ENCODE data around the gene CDC42EP3.

CDC42EP3 gene

DNA sequence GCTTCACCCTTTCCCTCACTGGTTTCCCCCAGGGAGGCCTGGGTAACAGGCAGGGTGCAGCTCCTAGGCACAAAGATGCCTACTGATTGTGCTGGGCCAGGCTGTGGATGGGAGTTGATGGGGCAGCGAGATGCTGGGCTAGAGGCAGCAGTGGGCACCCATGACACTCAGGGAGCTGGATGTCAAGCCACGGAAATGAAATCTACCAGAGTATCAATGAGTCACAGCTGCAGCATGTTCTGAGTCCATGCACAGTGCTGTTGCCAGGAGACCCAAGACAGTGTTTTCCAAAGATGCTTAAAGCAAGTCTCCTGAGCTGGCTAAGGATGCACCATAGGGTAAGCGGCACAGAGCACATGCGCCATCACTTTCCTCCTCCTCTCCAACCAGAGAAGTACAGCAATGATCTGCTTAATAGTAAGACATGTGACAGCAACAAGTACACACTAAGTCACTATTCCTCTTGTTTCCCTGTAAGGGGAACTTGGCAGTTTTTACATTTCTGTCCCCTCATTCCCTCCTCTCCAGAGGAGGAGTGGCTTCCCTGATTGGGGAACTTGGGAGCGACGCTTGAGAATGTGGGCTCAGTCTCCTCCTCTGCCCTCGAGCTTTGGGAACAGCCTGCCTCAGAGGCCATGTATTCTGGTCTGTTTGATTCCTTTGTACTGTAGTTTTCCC, 57.2 kb downstream of the CDC42EP3 start:
- DNase-seq, result peak; percentile 22

DNA sequence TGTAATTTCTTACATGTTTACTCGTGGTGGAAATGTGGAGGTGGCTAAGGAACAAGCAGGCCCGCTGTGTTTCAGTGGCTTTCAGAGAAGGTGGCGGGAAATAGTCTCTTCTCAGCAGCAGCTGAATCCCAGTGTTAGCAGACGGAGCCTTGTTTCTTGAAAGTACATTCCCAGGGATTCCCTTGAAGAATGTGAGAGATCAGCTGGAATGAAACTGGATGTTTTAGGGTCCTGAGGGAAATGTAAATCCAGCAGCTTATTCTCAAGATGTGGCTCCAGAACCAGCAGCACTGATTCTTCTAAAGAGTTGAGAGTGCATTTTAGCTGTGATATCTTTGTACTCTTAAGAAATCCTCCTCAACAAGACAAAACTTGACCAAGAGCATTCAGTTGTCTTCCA, 59.1 kb downstream of the CDC42EP3 start:
- no peak for DNase-seq

DNA sequence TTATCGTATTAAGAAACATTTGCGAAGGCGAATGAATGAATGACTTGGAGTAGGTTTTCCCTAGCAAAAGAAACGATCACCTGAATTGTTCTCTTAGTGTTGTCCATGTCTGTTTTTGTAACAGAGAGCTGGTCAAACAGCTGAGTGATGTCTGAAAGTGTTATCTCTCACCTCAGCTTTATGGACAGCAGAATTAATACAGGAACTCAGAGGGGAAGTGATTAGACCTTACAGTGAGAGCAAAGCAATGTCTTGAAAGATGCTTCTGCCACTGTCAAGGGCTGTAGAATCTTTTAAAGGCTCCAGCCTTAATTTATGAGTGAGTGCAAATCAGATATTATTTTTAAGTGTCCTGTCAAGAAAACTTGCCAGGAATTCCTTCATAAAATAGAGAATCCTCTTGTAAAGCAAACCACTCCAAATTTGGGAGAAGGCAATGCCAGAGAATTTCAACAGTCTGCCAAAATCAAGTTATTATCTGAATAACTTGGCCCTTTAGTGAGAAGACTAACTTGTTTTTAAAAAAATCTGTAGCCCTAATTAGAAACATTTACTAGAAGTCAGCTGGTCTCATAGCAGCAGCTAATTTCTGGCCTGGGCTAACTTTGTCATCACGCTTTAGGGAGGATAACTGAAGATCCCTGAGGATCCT, 60.7 kb downstream of the CDC42EP3 start:
- no peak for DNase-seq

DNA sequence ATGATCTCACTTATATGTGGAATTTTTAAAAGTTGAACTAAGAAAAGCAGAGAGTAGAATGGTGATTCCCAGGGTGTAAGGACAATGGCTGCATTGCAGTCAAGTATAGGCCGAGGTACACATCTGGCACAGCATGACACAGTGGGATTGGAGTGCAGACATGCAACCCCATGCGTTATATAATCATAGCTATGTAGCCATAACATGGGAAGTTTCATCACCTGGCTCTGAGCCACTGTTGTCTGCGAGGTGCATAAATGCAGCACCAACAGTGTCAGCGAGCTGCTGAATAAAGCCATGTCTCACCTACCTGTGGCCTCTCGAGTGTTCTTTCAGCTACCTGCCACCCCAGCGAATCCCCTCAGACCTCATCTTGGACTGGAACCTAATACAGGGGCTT, 61.7 kb downstream of the CDC42EP3 start:
- no peak for DNase-seq

DNA sequence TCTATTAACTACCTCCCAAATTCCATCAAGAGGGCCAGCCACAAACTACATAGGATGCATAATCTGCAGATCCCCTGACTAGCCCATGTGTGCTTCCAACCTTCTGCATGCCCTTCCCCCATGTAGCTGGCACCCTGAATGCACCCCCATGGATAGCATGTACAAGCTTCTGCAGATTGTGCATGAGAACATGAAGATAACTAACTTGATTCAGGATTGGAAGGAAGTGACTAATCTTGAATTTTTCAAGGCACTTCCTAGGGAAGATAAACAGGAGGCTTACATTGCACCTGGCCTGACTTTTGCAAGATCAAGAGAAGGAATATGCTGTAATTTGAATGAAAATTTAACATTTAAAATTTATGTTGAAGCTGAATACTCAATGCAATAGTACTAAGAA, 66.7 kb downstream of the CDC42EP3 start:
- DNase-seq, result no peak

DNA sequence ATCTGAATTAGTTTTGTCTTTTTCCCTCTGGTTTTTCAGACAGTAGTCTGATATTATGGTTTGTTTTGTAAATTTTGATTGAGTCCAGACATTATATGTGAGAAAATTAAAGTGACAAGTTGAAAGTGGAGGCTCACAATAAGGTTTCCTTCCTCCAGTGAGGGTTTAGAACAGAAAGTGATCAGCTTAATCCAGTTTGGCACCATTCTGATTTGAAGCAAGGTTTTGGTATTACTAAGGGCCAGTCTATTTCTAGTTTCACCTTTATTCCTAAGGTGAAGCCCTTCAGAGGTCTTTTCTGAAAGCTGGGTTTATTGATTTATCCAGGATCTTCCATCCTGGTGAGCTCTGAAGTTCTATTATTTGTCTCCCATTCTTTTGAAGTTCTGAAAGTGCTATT, 68.7 kb downstream of the CDC42EP3 start:
- DNase-seq, result no peak

DNA sequence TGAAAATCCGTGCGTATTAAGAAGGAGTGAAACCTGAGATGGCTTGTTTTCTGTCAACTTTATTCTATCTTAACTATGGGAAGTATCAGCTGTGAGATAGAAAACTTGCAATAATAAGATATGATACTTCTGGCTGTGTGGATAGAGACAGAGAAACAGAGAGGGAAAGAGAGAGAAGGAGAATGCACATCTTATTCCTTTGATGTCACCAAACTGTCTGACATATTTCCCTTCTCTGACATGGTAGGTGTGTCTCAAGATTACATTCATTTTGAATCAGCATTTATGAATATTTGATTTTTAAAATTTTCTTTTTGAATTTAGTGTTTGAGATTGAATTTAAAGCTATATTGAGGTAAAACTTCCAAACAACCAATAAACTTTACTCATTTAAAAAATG, 69.4 kb downstream of the CDC42EP3 start:
- DNase-seq, result no peak

DNA sequence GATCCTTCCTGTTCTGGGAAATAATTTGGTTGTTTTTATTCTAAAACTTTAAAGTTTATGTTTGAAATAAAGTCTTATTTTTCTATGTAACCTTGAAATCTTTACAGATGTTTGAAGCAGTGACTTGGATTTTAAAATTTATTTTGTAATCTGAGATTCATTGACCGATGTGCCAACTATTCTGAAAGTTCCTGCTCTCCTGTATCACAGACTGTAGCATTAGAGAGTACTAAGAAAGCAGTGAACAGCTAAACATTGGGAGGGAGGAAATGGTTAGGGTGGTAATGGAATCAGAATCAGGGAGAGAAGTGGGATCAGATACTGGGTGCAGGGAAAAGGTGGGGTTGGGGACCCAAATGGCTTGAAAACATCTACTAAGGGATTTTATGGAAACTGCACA, 69.9 kb downstream of the CDC42EP3 start:
- DNase-seq, result no peak

DNA sequence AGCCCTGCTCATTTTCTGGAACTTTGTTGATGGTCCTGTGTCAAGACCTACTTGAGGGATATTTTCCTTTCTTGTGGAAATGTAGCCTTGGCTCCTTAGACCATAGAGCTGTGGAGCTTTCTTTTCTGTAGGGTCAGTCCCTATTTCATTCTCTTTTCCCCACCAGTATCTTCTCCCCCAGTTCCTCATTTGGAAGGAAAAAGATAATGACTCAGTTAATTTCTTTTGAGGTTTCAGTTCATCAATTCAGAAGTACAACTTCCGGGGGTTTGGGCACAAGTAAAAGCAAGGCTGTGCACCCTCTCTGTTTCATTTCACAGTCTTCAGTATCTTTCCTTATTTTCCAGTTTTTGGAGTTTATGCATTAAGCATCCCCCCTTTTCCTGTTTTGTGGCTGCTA, 70.7 kb downstream of the CDC42EP3 start:
- DNase-seq, result no peak

DNA sequence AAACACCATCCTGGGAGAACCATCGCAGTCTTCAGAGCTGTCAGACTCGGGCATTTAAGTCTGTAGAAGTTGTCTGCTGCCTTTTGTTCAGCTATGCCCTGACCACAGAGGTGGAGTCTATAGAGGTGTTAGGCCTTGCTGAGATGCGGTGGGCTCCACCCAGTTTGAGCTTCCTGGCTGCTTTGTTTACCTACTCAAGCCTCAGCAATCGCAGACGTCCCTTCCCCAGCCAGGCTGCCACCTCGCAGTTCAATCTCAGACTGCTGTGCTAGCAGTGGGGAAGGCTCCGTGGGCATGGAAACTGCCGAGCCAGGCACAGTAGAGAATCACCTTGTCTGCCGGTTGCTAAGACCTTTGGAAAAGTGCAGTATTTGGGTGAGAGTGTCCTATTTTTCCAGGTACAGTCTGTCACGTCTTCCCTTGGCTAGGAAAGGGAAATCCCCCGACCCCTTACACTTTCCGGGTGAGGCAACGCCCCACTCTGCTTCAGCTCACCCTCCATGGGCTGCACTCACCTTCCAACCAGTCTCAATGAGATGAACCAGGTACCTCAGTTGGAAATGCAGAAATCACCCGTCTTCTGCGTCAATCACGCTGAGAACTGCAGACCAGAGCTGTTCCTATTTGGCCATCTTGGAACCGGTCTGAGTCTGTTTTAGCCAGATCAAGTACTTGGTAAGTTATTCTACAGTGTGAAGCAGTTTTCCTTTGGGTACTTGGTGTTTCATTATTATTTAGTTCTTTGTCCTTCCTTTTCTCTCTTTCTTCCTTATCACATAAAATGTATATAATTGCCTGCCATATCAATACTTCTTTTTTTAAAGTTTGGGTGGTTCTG, 71.5 kb downstream of the CDC42EP3 start:
- no peak for DNase-seq

DNA sequence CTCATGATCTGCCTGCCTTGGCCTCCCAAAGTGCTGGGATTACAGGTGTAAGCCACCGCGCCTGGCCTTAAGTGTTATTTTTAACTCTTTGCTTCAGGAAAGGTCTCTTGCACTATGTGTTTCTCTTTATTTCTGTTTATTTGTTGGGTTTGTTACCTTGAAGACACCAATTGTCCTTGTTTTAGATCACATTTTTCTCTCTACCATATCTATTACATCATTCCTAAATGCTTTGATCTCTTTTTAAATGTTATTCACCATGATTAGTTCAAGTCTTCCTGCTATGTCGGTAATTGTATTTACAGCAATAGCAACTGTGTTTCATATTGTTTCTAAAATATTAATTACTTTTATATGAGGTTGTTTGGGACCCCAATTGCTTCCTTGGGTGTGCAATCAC, 77.7 kb downstream of the CDC42EP3 start:
- DNase-seq, result no peak

DNA sequence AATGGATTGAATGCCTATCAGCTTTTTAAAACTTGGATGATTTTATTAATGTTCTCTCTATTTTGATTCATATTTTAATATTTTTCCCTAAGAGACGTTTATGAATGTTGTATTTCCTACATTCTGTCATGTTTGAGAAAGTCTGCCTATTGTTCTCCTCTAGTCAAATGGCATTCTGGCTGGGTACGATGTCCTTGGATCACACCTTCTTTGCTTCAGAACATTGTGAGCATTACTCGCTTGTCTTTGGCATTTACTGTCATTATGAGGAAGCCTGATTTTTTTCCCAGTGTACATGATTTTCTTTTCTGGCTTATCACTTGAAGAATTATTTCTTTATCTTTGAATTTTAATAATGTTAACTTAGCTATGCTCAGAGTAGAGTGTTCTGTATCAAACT, 78.4 kb downstream of the CDC42EP3 start:
- no peak for DNase-seq

Measured in GOT3 (cell line).